Measurements from ENCODE around the gene CCDC121.

- TF ChIP-seq POU2F2 (IDR thresholded peaks at IDR 0.05; ENCODE audit: borderline replicate concordance, low read depth, low read length) (no peak), RB1 (IDR thresholded peaks at IDR 0.05; ENCODE audit: borderline replicate concordance) (no peak), POLR2A (IDR thresholded peaks at IDR 0.05; ENCODE audit: low read depth, low read length) (no peak), POLR2AphosphoS5 (IDR thresholded peaks at IDR 0.05; ENCODE audit: low read length) (no peak), CTCF (IDR thresholded peaks at IDR 0.05 in 2 of 3, conservative IDR thresholded peaks at IDR 0.05 in 1 of 3; ENCODE audit: control insufficient read depth in 2 of 3, extremely low read depth in 1 of 3, insufficient read depth in 1 of 3, low read depth in 3 of 3, low read length in 3 of 3) (no peak), TCF12 (IDR thresholded peaks at IDR 0.05; ENCODE audit: low read depth, low read length) (no peak), RFX5 (IDR thresholded peaks at IDR 0.05; ENCODE audit: low read depth, low read length) (no peak), CHD2 (IDR thresholded peaks at IDR 0.05; ENCODE audit: borderline replicate concordance, low read depth, low read length) (no peak), ATF2 (IDR thresholded peaks at IDR 0.05; ENCODE audit: low read length) (no peak)
Measured at GRCh38 chr2:27655155-27655951, 26.5 kb upstream of the CCDC121 start.

Measured in GM12878 (cell line).